Breast epithelium (tissue), 4 donors: ENCODE data around the gene ZNF565. TPM values are rescaled to one million over a fixed set of nuclear protein-coding genes. Genes with fewer than 3 reads are reported as not detected.

Experiments used
- DNase-seq, 2 donors: peaks; one replicate each; pipeline ENCODE4 v3.0.0-alpha.2; 2019; ENCODE audit warnings: low spot score in 2 of 2
- H3K27ac ChIP-seq, 2 donors: fragments of 200-600 bp; sonication (generic) in 1 of 2; one replicate each; pipeline ENCODE4 v1.5.1; 2016 to 2019; ENCODE audit warnings: mild to moderate bottlenecking in 1 of 2
- H3K27me3 ChIP-seq, 2 donors: fragments of 200-600 bp; sonication (generic) in 1 of 2; one replicate each; pipeline versions ENCODE4 v1.5.1 to v1.6.0; 2017 to 2019; ENCODE audit warnings: control low read depth in 1 of 2, mild to moderate bottlenecking in 1 of 2
- H3K36me3 ChIP-seq: fragments of 200-600 bp; one replicate; pipeline ENCODE4 v1.5.1; 2019
- H3K4me1 ChIP-seq, 2 donors: fragments of 200-600 bp; sonication (generic); one replicate each; pipeline ENCODE4 v1.5.1; 2016 to 2019; ENCODE audit warnings: control low read depth in 1 of 2
- H3K4me3 ChIP-seq, 3 donors: fragments of 200-600 bp; sonication (generic); 1 replicate in 2 of 3; 2 replicates in 1 of 3; pipeline ENCODE4 v1.5.1; 2016 to 2019; ENCODE audit warnings: mild to moderate bottlenecking in 3 of 3, moderate library complexity in 2 of 3
- H3K9me3 ChIP-seq, 2 donors: fragments of 200-600 bp; sonication (generic) in 1 of 2; one replicate each; pipeline ENCODE4 v1.5.1; 2016 to 2019; ENCODE audit warnings: control low read depth in 1 of 2
- POLR2A ChIP-seq: fragments of 450-650 bp; IDR thresholded peaks from one replicate; pipeline ENCODE4 v1.6.1; 2016; ENCODE audit warnings: antibody characterized with exemption, mild to moderate bottlenecking, moderate library complexity
- POLR2AphosphoS5 ChIP-seq, 3 donors: sonication (generic); formaldehyde crosslinking; IDR thresholded peaks; one replicate each; pipeline ENCODE4 v1.6.1; 2017; ENCODE audit warnings: antibody characterized with exemption in 3 of 3
- intact Hi-C: fragments of 100-400 bp; cut with DNase I; formaldehyde crosslinking; loops from one replicate; pipeline ENCODE4 v1.15.1; 2023; ENCODE audit warnings: low total_unique reads
- total RNA-seq, 3 donors: library from RNA; depleted of rRNA; stranded (reverse); fragments of >200 nt; gene quantifications; one replicate each; pipeline ENCODE4 v1.1.0, GENCODE V29; 2016
- TF ChIP-seq, protein P1 (sequence below), 3 donors: fragments of 450-650 bp; IDR thresholded peaks; one replicate each; pipeline ENCODE4 v1.5.1; 2016 to 2017; ENCODE audit warnings: antibody characterized with exemption in 3 of 3, mild to moderate bottlenecking in 3 of 3, moderate library complexity in 3 of 3

Gene ZNF565
- total RNA-seq, 3 donors from 2014 or later, result 4.3 to 7.8 (median 7.2) TPM

GRCh38 chr19:36152352-36153091 is 61.9 kb downstream of the ZNF565 start, which contains the start of gene COX7A1:
Gene COX7A1, minus strand, starts transcription at chr19:36152447. Its CDS starts 40 bp downstream, at chr19:36152407.
- peak within 1 kb of the TSS; percentile 96 for H3K27ac ChIP-seq
- peaks cover 0 to 3% of the 10 kb centered on the region in 2 donors for H3K4me1 ChIP-seq
- peak in 1 of 2 donors; percentile 67 for DNase-seq
- no peaks in the 10 kb centered on the region for H3K9me3 ChIP-seq
- peak; percentile 14 to 68 (median 59) for TF ChIP-seq POLR2AphosphoS5 (IDR thresholded peaks at IDR 0.05)
- peak; percentile 14 for TF ChIP-seq POLR2A
- TF ChIP-seq, protein P1, sequence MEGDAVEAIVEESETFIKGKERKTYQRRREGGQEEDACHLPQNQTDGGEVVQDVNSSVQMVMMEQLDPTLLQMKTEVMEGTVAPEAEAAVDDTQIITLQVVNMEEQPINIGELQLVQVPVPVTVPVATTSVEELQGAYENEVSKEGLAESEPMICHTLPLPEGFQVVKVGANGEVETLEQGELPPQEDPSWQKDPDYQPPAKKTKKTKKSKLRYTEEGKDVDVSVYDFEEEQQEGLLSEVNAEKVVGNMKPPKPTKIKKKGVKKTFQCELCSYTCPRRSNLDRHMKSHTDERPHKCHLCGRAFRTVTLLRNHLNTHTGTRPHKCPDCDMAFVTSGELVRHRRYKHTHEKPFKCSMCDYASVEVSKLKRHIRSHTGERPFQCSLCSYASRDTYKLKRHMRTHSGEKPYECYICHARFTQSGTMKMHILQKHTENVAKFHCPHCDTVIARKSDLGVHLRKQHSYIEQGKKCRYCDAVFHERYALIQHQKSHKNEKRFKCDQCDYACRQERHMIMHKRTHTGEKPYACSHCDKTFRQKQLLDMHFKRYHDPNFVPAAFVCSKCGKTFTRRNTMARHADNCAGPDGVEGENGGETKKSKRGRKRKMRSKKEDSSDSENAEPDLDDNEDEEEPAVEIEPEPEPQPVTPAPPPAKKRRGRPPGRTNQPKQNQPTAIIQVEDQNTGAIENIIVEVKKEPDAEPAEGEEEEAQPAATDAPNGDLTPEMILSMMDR (IDR thresholded peaks at IDR 0.05), result no peak
- H3K36me3 ChIP-seq, result no peaks in the 10 kb centered on the region
- H3K4me3 ChIP-seq, result peak within 1 kb of the TSS; percentile 59 to 69 (median 64)
- intact Hi-C loops, result no loop called here
- H3K27me3 ChIP-seq, result no peaks in the 10 kb centered on the region

- intact Hi-C loops, result no loop called here
- no peak for TF ChIP-seq POLR2A
- no peak for TF ChIP-seq POLR2AphosphoS5 (IDR thresholded peaks at IDR 0.05)
- TF ChIP-seq, protein P1 (IDR thresholded peaks at IDR 0.05), result no peak
- H3K9me3 ChIP-seq, result no peaks in the 10 kb centered on the region
- DNase-seq, result no peak
- peak overlapping the region; percentile 59 to 69 (median 64) for H3K4me3 ChIP-seq
- no peaks in the 10 kb centered on the region for H3K27me3 ChIP-seq
- H3K4me1 ChIP-seq, result peaks cover 0 to 3% of the 10 kb centered on the region in 2 donors
- H3K27ac ChIP-seq, result peak overlapping the region; percentile 96
- no peaks in the 10 kb centered on the region for H3K36me3 ChIP-seq
These were observed 62.5 kb downstream of the ZNF565 start for GRCh38 chr19:36152019-36152351.

DNA sequence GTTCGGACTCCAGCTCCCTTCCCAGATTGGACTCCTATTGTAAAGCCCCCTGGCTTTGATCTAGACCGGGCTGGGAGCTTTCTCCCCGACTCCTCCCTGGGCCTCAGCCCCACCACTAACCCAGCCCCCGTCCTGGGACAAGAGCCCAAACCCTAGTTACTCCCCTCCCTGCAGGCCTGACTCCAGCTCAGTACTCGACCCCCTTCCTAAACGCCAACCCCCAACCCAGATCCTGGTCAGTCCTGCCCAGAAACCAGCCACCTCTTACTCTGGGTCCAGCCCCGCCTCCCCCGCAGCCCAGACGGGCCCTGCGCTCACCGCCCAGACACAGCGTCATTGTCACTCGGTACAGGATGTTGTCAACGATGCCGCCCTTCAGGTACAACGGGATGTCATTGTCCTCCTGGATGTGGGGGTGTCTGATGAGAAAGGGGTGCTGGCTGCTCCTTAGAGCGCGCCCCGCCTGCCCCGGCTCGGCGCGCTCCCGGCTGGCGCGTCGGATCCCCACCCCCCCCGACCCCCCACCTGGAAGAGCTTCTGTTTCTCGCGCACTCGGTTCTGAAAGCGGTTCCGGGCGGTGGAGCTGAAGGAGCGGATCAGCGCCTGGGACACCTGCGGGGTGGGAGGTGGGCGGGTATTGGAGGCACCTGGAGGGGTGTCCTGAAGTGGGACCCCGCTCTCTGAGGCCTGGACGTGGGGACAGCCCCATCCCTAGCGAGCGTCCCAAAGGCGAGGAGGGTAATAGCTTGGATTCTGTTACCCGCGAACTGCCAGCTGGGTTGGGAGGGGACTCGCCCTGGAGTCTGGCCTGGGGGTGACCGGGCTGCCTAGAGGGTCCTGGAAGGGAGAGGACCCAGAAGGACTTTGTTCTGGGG is 63.1 kb downstream of the ZNF565 start:
- Histone ChIP-seq H3K4me3 (peak overlapping the region; percentile 59 to 69 (median 64)), H3K27me3 (no peaks in the 10 kb centered on the region), H3K36me3 (no peaks in the 10 kb centered on the region), H3K4me1 (peaks cover 0 to 3% of the 10 kb centered on the region in 2 donors), H3K9me3 (no peaks in the 10 kb centered on the region), H3K27ac (peak overlapping the region; percentile 96)
- peak in 1 of 2 donors; percentile 84 for DNase-seq
- intact Hi-C loops, result no loop called here
- TF ChIP-seq POLR2AphosphoS5 (IDR thresholded peaks at IDR 0.05) (peak; percentile 36 to 76 (median 57)), POLR2A (peak; percentile 47)
- TF ChIP-seq, protein P1 (IDR thresholded peaks at IDR 0.05), result no peak

- peaks cover 0 to 3% of the 10 kb centered on the region in 2 donors for H3K4me1 ChIP-seq
- H3K9me3 ChIP-seq, result no peaks in the 10 kb centered on the region
- TF ChIP-seq, protein P1 (IDR thresholded peaks at IDR 0.05), result no peak
- no peak for TF ChIP-seq POLR2AphosphoS5 (IDR thresholded peaks at IDR 0.05)
- no peak for TF ChIP-seq POLR2A
- H3K27ac ChIP-seq, result peak overlapping the region; percentile 96
- no peaks in the 10 kb centered on the region for H3K27me3 ChIP-seq
- peak overlapping the region; percentile 59 to 69 (median 64) for H3K4me3 ChIP-seq
- intact Hi-C loops, result no loop called here
- no peak for DNase-seq
- H3K36me3 ChIP-seq, result peaks cover 5% of the 10 kb centered on the region
These were observed 63.9 kb downstream of the ZNF565 start for GRCh38 chr19:36150586-36150985.
